Activated T-cell treated with anti-CD3 and anti-CD28 coated beads for 1 hour (primary cell): ENCODE measurements around the gene VPS52.
A peak's percentile ranks its signal among the peaks of the same experiment; 100 is the strongest.

Source experiments
- DNase-seq: peaks from one replicate; pipeline ENCODE4 v3.0.0-alpha.2; 2020; ENCODE audit warnings: low read depth

The VPS52 gene

GRCh38 chr6:33211136-33211535 is 60.5 kb downstream of the VPS52 start:
- no peak for DNase-seq

GRCh38 chr6:33209856-33210255 is 61.8 kb downstream of the VPS52 start:
- no peak for DNase-seq

- peak; percentile 80 for DNase-seq
These were observed 63.3 kb downstream of the VPS52 start, which contains the start of gene RING1 for GRCh38 chr6:33208091-33208967. Gene RING1 (plus strand): TSS chr6:33208500. CDS start chr6:33208823, 323 bp downstream.

- no peak for DNase-seq
These were observed 64.1 kb downstream of the VPS52 start for GRCh38 chr6:33207552-33208090.

GRCh38 chr6:33206864-33207551 is 64.7 kb downstream of the VPS52 start:
- no peak for DNase-seq

DNA sequence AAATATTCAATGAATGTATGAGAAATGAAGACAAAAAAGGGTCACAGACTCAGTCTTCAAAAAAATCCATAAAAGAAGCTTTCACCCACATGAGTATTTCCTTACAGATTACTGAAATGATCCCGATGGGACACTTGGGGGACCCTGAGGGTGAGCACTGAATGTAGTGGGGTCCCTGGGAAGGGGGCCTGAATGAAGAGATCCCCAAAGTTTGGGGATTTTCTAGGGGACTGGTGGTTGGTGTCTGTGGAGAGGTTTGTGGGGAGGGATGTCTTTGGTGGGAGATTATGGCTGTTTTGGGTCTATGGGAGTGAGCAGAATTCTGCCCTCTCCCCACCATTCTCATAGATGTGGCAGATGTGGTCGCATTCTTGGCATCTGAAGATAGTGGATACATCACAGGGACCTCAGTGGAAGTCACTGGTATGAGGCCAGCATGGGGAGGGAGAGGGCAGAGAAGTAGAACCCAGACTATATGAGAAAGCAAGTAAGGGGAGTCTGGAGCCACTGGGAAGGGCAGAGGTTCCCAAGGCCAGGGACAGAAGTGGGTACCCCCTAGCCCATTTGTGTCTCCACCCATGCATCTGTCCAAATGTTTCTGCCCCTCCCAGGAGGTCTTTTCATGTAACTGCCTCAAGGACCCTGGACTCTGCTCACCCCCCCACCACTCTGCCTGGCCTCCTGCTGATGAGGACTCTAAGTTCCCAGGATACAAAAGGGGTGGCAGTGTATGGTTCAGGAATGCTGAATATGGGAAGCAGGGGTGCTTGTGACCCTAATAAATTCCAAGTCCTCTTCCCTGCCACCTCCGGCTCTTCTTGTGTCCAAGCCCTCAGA is 65.4 kb downstream of the VPS52 start:
- DNase-seq = no peak

DNA sequence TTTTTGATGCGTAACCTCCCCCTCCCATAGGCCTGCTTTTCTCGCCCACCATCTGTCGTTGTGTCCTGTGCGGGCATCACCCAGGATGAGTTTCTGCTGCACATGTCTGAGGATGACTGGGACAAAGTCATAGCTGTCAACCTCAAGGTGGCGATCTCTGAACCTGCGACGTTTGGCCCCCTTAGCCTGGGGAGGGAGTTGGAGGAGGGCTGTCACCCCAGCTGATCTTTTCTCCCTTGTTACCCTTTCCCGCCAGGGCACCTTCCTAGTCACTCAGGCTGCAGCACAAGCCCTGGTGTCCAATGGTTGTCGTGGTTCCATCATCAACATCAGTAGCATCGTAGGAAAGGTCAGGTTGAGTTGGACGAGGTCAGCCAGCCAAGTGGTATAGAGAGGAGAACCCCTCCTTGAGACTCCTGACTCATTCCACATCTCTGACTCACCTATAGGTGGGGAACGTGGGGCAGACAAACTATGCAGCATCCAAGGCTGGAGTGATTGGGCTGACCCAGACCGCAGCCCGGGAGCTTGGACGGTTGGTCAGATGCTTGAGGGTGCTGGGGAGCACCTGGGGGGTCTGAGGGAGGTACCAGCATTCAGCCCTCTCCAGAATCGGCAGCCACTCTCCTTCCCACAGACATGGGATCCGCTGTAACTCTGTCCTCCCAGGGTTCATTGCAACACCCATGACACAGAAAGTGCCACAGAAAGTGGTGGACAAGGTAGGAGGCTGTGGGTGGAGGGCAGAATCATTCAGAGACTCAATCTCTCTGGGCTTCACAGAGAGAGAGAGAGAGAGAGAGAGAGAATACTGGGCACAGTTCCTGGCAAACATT is 66.3 kb downstream of the VPS52 start:
- no peak for DNase-seq

- DNase-seq = peak; percentile 89
These were observed 67.1 kb downstream of the VPS52 start, which contains the start of gene HSD17B8 for GRCh38 chr6:33204415-33205190. Gene HSD17B8 (plus strand): TSS chr6:33204655. CDS start chr6:33204669, 14 bp downstream.

GRCh38 chr6:33204165-33204414 is 67.6 kb downstream of the VPS52 start:
- no peak for DNase-seq

DNA sequence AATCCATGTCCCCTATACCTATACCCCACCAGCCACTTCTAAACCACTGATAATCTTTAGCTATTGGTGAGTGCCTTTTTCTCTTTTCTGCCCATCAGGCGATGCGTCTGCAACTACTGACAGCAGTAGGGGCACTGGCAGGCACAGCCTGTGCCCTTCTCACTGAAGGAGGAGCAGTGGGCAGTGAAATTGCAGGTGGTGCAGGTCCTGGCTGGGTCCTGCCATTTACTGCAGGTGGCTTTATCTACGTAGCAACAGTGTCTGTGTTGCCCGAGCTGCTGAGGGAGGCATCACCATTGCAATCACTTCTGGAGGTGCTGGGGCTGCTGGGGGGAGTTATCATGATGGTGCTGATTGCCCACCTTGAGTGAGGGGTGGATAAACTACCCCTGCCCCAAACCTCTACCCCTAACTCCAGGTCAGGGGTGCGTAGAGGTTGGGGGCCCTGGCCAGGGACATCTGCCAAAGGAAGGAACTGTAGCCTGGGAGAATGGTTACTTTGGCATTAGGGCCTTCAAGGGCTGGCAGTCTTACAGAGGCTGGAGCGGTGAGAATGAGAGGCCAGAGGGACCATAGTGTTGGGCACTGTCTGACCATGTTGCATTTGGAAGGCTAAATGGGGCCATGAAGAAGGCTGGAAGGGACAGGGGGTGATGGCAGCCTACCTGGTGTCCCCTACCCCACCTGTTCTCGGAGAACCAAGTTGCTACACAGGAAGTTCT is 68.1 kb downstream of the VPS52 start:
- no peak for DNase-seq

GRCh38 chr6:33202799-33203198 is 68.9 kb downstream of the VPS52 start:
- DNase-seq = no peak

- DNase-seq = no peak
These were observed 69.7 kb downstream of the VPS52 start for GRCh38 chr6:33201935-33202334.

- no peak for DNase-seq
These were observed 70.5 kb downstream of the VPS52 start for GRCh38 chr6:33201147-33201545.
